Testis (tissue), 2 donors: ENCODE measurements around the gene TIAM1.

Source experiments
- CTCF ChIP-seq, 3 experiments: fragments of 450-650 bp in 2 of 3; fragments of 200-600 bp in 1 of 3; sonication (generic) in 1 of 3; IDR thresholded peaks; one replicate each; pipeline ENCODE4 v1.5.1; 2016 to 2019; ENCODE audit warnings: antibody characterized with exemption in 3 of 3, mild to moderate bottlenecking in 2 of 3, moderate library complexity in 1 of 3
- POLR2A ChIP-seq: fragments of 450-650 bp; IDR thresholded peaks from one replicate; pipeline ENCODE4 v1.6.1; 2017; ENCODE audit warnings: antibody characterized with exemption, mild to moderate bottlenecking, moderate library complexity

GRCh38 chr21:31264574-31264973, 79.5 kb downstream of the TIAM1 start:
- TF ChIP-seq CTCF (IDR thresholded peaks at IDR 0.05) (peak in 1 of 3 experiments; percentile 2), POLR2A (no peak)
